GM19467 (cell line): Measurements from ENCODE around the gene NUDT14.

ENCODE experiments used
- ATAC-seq: cut with Tn5 transposase; IDR thresholded peaks from one replicate; pipeline ENCODE4 v1.9.1; 2021; ENCODE audit warnings: mild to moderate bottlenecking, moderate library complexity; ENCODE audit not compliant: unreplicated experiment

The NUDT14 gene

GRCh38 chr14:105200074-105200473 is 19.0 kb upstream of the NUDT14 start:
- ATAC-seq, result no peak

DNA sequence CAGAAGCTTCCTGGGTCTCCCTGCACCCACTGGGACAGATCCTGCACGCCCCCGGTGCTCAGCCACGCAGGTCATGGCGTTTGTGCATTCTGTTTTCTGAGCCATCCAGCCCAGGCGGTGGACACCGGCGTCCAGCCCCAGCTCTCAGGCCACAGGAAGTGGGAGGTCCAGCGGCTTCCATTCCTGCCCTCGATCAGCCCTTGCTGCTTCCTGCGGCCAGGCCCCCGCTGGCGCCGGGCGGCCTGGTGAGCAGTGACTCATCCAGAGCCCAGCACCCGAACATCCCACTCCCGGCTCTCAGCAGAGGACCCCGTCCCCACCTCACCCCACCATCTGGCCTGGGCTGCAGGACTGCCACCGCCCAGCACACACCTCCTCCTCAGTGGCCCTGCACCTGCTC is 18.0 kb upstream of the NUDT14 start:
- ATAC-seq, result no peak

- no peak for ATAC-seq
These were observed 17.5 kb upstream of the NUDT14 start for GRCh38 chr14:105198588-105198987.

GRCh38 chr14:105197211-105197641 is 16.1 kb upstream of the NUDT14 start:
- ATAC-seq, result no peak

DNA sequence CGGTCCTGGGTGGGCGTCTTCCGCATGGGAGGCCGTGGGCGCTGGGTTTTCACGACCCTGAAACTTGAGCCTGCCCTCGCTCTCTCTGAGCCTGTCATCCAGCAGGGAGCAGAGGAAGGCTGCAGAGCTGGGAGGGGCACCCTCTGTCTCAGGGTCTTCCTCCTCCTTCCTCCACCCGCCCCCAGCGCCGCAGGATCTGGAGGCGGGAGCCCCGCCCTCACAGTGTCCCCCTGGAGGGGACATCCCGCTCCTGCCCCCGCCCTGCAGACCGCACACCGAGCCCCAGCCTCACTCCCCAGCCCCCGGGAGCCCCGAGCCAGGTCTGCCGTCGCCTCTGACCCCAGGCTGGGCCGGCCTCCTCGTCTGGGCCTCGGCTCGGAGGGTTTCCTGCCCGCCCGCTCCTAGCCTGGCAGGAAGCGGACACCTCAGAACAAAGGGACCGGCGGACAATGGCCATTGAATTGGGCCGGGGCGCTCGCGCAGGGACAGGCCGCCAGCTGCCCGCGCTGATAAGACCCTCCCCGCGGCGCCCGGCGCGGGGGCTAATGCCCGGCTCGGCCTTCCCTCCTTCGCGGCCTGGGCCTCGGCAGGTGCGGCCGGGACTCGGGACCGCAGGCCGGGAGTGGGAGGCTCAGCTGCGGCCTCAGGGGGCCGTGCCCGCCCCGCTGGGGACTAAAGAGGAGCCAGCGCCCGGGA is 15.3 kb upstream of the NUDT14 start:
- ATAC-seq, result no peak

- no peak for ATAC-seq
These were observed 14.6 kb upstream of the NUDT14 start for GRCh38 chr14:105195522-105196264.

GRCh38 chr14:105195051-105195450 is 13.9 kb upstream of the NUDT14 start:
- no peak for ATAC-seq

DNA sequence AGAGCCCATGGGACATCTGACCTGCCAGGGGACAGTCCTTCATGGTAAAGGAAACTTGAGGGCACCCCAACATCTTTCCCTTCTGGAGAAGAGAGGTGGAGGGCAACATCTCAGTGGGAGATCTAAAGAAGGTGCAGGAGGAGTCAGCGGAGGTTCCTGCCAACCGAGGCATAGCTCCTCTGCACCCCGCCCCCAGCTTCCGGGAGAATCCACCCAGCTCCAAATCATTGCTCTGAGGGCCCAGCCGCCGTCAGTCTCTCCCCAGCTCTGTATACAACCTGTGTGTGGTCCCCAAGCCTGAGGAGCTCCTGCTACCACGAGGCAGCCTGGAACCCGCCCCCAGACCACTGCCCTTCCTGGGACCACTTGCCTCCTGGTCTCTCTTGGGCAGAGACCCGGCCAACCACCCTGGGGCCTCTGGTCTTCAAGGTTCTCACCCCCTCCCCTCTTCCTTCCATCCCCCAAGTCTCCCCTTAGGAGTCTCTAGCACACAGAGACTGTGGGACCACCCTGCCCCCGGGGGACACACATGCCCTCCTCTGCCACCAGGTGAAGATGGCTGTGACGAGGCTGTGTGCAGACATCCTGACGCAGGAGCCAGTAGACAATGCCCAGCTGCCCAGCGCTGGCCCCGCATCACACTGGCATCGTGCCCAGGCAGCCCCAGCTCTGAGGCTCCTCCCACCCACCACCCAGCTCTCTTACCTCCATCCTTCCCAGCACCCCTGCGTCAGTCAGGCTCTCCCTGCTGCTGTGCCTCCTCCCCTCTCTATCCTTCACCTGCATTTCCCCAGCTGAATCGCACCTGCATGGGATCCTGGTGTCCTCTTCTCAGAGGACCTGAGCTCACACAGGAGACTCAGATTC is 13.0 kb upstream of the NUDT14 start:
- no peak for ATAC-seq

- no peak for ATAC-seq
These were observed 12.0 kb upstream of the NUDT14 start for GRCh38 chr14:105192866-105193731.

GRCh38 chr14:105187935-105188524 is 6.9 kb upstream of the NUDT14 start:
- ATAC-seq, result no peak

GRCh38 chr14:105187116-105187515 is 6.0 kb upstream of the NUDT14 start:
- no peak for ATAC-seq

- ATAC-seq, result no peak
These were observed 4.9 kb upstream of the NUDT14 start for GRCh38 chr14:105185973-105186372.

DNA sequence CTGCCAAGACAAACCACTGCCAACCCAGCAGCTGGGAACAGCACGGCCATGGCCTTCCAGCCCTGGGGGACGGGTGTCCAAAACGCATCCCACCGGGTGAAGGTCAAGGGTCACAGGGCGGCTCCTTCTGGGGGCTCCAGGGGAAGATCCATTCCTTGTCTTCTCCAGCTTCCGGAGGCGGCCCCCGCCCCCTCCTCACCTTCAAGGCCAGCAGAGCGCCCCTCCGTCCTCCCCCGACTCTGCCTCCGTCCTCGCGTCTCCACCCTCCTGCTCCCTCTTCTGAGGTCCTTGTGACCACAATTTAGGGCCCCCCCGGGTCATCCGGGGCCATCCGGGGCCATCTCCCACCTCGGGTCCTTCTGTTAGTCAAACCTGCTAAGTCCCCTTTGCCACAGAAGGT is 3.9 kb upstream of the NUDT14 start:
- ATAC-seq, result no peak

DNA sequence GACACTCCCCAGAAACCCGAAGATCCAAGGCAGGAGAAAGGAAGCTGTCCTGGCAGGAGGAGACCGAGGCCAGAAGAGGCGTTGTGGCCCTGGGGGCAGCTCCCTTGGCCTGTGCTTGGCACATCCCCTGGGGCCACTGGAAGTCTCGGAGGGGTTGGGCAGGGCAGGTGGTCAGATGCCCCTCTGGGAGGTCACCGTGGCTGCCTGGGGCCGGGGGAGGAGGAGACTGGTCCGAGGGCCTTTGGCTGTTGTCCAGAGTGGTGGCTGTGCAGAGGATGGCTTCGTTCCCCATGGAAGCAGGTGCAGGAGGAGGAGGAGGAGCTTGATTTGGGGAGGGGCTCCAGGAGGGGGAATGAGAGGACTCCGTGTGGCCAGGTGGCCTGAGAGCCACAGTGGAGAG is 3.3 kb upstream of the NUDT14 start:
- no peak for ATAC-seq

DNA sequence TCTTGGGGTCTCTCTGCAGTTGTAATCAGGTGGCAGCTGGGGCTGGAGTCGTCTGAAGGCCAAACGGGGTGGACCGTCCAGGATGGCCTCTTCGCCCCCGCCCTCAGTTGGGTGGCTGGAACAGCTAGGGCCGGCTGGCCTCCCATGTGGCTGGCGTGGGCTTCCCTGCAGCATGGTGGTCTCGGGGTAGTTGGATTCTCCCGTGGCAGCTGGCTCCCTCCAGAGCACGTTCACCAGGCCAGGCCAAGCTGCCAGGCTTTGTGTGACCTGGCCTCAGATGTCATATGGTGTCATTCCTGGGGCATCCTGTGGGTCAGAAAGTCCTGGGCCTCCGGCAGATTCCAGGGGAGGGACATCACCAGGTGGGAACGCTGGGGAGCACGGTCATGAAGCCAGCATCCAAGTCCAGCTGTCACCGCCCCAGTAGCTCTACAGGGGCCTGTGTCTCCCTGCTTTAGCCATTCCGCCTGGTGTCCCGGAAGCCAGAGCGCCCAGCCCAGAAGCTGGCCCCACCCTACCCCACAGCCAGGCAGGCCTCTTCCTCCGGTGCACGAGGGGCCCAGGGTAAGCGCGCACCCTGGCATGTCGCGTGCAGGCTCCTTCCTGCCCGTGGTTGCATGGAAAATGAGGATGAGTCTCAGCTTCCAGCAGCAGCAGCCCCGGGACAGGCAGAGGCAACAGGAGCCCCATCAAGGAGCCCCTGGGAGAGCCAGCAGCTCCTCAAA is 1.3 kb upstream of the NUDT14 start:
- no peak for ATAC-seq

- ATAC-seq, result no peak
These were observed 610 bp upstream of the NUDT14 start for GRCh38 chr14:105181549-105182295.

GRCh38 chr14:105179191-105179590 is 1.9 kb downstream of the NUDT14 start:
- ATAC-seq, result no peak

DNA sequence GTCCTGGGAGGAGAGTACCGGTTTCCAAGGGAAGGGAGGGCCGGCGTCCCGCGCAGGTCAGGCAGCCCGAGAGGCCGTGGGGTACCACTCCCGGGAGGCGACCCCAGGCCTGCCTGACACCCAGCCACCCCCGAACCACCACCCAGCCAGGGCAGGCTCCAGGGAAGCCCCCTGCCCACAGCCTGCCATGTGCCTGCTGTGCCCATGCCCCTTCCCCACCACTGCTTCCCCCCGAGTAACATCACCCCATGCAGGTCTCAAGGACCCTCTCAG is 2.3 kb downstream of the NUDT14 start:
- ATAC-seq, result no peak
